GM21515 (cell line): ENCODE measurements around the gene EYS.
"Not testable (repeated sequence)": the region's sequence is repeated elsewhere in the genome, so short reads cannot be mapped to it uniquely, and the experiment has no call there.

Experiments used
- ATAC-seq: cut with Tn5 transposase; IDR thresholded peaks from one replicate; pipeline ENCODE4 v1.9.1; 2021; ENCODE audit not compliant: unreplicated experiment

The EYS gene

DNA sequence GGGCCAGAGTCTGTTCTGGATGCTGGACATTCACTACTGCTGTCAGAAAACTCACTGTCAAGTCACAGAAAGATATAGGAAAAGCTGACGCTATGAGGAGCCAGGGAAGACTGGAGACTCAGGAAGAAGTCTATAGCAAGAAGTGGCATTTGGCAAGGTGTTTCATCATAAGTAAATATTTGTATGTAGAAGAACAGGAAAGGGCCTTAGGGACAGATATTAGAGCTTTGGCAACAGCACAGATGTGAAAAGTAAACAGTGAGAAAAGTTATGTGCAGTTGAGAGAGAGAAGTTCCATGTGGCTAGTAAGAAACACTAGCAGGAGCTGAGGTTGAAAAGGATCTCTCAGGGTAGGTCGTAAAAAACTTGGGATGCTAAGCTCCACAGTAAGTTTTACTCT is 1202.5 kb downstream of the EYS start:
- no peak for ATAC-seq

DNA sequence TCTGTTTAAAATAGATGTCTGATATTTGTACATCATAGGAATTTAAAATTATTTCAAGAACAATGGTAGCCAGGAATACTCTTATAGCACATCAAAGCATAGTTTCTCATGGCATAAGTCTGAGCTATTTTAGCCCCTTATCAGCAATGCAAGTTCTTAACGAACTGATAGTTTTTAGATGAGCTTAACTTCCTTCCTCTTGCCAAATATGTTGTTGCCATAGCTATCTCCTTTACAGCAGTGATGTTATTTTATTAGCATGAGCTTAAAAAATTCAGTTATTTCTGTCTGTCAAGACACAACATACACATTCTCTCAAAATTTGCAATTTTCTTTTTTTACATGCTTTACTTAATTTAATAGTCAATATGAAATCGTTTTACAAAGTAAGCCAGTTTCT is 1204.2 kb downstream of the EYS start:
- no peak for ATAC-seq

DNA sequence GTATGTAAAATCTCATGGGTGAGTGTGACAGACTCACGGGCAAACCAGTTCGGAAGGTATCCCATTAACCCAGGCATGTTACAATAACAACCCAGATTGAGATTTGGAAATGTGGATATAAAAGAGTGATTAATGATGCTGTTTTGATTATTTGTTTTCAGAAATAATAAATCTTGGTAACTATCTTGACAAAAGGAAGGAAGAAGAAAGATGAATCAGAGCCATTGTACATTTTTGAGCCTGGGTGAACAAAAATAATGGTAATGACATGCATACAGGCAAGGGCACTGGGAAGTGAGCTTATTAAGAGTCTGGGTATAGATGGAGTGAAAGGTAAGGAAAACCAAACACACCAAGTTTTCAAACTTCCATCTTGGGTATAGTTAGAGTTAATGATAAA is 1209.4 kb downstream of the EYS start:
- ATAC-seq: no peak

DNA sequence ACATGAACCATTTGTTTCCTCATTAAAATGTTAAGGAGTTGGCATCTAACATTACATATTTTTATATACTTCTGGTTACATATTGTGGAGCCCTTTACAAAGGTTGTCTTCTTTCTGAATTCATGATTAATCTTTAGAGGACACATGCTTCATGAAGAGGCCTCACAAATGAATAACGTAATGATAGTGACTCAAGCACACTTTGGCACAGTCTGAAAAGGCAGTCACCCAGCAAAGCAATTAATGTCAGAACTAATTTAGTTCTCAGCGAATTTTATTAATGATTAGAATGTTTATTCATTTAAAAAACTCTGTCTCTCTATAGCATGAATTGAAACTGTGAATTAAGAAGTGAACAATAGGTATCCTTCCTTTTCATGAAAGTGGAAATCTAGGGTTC is 1217.3 kb downstream of the EYS start:
- ATAC-seq: no peak

DNA sequence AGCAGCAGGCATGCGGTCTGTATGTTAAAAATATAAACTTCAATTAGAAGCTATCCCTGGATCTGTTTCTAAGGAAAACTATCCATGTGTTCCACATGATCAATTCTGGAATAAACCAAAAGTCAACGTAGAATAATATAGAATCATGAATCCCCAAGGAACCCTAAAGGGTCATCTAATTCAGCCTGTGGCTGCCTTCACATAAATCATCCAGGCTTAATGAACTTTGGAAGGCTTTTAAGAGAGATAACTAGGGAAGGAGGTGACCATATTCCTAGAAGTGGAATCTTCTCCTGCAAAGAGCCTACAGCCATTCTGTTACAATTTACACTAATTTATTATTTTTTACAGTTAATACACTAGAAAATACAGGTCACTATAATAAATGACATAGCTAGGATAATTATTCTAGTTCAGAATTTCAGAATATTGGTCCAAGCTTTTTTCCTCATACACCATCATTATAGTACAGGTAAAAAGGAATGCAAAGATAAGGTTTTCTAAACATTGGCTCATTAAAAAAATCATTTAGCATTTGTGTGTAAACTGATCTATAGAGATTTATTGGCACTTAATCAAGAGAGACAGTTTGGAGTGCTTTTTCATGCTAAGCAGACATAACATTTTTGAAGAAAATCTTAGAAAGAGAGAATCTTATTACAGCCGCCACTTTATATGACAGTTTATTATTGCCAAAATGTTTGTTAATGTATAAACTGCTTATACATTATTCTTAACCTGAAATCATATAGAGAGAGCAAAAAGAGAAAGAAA is 1220.3 kb downstream of the EYS start:
- ATAC-seq: no peak

DNA sequence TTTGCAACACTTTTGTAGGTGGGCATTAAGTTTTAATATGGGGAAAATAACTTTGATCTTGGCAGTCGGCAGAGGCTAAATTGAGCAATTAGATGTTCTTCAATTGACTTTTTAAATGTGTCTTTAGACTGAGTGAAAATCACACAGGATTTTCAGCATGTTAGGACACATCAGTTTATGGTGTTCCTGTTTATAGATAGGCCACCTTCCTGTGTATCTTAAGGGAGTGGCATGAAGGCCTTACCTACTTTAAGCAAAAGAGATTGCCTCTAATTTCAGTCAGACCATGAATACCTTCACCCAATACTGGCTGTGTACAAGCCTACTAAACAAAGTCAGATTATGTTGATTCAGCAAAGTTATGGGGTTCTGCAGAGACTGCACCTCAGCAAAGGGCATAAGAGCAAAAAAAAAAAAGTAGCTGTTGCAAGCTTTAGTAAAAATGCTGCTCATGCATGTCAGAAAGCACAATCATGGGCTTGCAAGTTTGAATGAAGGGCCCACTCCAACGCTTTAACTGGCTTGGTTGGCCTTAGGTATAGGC is 1223.0 kb downstream of the EYS start:
- ATAC-seq: no peak

DNA sequence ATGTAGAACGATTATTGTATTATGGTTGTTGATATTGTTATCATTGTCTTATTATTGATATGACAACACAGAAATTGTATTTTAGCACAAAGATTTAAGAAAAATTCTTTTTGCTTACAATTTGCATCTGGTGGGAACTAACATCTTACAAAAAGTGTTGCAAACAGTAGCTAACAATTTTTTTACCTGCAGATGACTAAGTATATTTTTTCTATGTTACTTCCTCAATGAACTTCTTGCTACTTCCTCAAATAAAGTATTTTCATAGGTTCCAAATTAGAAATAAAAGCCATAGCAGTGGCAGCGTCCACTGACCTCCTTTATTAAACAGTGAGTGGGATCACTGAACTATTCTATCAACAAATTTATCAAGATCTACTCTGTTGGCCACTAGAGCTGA is 1224.4 kb downstream of the EYS start:
- no peak for ATAC-seq

DNA sequence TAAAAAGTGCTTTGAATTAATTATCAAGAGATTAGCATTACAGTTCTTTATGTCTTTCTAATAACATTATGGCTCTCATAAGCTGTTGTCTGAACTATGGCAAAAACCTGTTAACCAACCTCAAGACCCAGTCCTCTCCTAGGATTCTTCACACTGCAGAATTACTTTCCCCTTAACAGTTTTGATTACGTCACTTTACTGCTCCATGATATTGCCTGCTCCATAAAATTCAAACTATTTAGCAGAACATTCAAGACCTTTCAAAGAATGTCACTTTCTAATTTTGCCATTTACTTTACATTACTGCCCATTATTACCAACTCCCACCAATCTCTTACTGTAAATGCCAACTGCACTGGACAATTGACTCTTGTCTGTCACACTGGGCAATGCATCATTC is 1227.9 kb downstream of the EYS start:
- no peak for ATAC-seq

DNA sequence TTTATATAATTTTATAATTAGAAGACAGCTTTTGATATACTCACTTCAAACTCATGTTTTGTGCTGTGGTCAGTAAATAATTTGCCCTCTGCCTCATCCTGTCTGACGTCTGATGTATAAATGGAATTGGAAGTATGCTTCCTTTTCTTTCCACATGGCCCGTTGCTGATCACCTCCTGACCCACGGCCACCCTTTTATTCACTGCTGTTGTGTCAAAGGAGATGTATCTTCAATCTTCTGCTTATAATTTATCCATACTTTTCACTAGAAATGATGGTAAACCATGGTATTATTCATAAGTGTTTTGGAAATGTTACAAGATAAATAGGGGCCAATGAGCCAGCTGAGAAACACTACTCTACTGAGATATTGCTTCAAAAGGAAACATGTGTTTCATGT is 1229.6 kb downstream of the EYS start:
- ATAC-seq: no peak

DNA sequence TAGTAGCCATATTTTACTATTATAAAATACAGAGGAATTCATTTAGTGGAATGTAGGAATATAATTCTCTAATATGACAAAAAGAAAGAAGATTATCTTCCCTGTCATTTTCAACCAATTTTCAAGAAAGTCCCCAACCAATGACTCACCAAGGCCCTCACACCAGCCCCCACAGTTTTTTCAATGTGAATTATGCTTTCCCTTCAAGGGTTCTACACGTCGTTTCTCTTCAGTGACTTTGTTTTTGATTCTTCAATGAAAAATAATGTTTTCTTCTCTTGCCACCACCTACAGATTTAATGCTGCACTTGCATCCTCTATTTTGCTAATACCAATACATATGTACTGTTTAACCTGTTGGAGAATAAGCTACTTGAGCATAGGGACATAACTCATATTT is 1230.1 kb downstream of the EYS start:
- no peak for ATAC-seq

DNA sequence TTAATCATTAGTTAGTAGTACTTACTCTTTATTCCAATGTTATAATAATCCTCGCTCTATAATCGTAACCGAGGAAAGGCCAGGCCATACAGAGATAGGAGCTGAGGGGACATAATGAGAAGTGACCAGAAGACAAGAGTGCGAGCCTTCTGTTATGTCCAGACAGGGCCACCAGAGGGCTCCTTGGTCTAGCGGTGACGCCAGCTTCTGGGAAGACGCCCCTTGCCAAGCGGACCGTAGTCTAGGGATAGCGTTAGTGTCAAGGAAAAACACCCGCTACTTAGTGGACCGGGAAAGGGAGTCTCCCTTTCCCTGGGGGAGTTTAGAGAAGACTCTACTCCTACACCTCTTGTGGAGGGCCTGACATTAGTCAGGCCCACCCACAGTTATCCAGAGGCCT is 1237.6 kb downstream of the EYS start:
- not testable (repeated sequence) for ATAC-seq

DNA sequence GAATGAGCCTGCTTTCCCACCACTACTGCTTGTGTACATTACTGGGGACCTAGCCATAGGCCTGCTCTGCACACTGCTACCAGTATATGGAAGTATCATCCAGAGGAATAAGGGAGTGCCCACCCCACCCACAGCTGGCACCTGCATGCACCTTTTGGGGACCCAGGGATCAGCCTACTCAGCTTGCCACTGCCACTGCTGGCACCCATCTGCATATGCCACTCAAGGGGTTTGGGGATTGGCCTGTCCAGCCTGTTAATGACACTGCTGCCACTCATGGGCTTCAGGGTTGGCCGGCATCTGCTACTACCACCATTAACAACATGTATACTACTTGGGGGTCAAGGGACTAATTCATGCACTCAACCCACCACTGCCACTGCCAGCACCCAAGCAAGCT is 1239.4 kb downstream of the EYS start:
- ATAC-seq: no peak

DNA sequence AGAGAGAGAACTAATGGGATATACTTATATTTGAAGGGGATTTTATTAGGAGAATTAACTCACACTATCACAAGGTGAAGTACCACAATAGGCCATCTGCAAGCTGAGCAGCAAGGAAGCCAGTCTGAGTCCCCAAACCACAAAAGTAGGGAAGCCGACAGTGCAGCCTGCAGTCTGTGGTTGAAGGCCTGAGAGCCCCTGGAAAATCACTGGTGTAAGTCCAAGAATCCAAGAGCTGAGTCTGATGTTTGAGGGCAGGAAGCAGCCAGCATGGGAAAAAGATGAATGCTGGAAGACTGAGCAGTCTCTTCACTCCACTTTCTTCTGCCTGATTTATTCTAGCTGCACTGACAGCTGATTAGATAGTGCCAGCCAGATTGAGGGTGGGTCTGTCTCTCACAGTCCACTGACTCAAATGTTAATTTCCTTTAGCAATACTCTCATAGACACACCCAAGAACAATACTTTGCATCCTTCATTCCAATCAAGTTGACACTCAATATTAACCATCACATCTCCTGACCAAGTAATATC is 1247.5 kb downstream of the EYS start:
- ATAC-seq: no peak

DNA sequence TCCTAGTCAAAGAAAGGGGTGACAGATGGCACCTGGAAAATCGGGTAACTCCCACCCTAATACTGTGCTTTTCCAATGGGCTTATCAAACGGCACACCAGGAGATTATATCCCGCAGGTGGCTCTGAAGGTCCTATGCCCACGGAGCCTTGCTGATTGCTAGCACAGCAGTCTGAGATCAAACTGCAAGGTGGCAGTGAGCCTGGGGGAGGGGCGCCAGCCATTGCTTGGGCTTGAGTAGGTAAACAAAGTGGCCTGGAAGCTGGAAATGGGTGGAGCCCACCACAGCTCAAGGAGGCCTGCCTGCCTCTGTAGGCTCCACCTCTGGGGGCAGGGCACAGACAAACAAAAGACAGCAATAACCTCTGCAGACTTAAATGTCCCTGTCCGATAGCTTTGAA is 1258.9 kb downstream of the EYS start:
- not testable (repeated sequence) for ATAC-seq

DNA sequence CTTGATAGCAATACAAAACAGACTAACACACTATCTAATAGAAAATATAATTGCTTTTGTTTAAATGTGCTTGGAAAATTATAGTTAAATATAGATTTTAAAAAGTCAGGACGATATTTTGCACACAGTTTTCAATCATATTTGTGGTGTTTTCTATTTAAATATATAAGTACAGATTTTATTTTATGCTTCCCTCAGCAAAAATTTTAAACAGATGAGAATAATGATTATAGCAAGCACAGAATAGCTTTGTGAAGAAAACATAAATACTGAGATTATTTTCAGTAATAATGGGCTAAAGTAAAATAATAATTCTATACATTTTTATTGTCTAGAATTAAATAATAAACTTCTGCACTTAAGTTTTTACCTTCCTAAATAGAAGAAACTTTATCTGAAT is 1262.0 kb downstream of the EYS start:
- no peak for ATAC-seq

DNA sequence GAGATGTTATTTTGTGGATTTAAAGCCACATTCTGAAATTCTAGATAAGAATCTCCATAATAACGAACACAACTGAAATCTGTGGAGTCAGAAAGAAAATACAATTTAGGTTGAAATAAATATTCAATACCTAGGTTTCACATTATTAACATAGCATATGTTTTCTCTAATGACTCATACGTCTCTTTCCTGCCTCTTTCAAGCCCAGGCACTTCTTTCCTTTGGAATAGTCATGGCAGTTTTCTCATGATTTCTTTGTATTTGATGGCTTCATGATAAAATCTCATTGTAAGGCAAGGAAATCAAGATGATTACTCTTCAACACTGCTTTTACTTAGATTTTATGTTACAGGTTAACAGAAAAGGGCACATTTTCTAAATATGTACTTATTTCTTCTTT is 1267.8 kb downstream of the EYS start:
- no peak for ATAC-seq

DNA sequence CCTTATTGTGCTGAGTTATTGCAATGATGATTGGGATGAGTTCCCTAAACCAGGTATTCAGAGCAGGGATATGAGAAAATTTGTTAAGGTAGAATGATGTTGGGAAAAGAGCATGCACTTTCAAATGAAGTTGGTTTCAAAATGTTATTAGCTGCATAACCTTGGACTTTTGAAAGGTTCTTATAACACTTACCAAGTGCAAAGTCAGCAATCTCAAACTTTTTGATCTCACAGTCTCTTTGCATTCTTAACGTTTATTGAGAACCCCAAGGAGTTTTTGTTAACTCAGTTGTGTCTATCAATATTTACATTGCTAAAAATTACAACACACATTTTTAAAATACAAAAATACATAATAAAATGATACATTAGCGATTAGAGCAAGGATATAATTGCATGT is 1269.0 kb downstream of the EYS start:
- ATAC-seq: no peak

DNA sequence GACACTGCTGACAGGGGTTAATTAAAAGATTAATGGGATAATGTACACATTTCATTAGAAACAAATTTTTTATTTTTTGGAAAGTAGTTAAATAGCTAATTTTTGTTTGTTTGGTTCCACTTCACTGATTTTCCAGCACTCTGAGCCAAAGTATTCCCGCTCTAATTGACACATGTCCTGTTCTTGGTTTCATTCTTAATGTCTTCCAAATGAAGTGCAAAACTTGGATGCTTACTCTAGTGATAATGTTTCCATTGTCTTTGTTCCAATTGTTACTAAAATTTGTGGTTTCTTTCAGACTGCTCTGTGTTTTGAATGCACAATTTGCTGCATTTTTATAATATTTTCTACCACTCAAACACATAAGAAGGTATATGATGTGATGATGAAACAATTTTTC is 1277.1 kb downstream of the EYS start:
- no peak for ATAC-seq

DNA sequence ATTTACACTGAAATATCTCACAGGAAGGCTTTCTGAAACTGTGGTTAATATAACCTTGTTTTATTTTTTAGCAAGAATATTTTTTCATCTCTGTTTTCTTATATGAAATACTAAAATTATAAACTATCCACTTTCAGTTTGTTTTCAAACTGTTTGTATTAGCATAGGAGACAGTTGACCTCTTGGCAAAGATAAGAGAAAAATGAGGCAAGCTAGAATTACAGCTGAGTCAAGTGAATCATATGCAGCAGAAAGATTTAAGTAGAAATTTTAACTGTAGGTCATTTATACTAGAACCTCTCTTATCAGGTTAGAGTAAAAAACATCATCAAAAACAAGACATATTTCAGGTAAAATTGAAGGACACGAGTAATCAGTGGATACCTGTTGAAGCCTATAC is 1278.8 kb downstream of the EYS start:
- ATAC-seq: no peak

DNA sequence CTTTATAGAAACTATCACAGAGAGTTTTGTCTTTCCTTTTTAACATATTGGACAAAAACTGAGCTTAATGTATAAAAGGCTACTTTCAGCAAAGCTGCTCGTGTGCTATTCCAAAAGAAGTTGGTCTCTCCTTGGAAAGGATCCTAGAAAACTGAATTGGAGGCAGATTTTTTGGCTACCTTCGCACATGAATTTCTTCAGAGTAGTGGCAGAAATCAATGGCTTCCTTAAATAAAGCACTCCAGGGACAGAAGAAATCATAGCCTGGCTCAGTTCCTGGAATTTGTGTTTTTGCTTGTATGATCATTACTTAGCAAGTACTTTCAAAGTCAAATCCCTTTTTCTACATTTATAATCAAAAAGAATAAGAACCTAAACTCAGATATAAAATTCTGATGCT is 1291.1 kb downstream of the EYS start:
- ATAC-seq: no peak

DNA sequence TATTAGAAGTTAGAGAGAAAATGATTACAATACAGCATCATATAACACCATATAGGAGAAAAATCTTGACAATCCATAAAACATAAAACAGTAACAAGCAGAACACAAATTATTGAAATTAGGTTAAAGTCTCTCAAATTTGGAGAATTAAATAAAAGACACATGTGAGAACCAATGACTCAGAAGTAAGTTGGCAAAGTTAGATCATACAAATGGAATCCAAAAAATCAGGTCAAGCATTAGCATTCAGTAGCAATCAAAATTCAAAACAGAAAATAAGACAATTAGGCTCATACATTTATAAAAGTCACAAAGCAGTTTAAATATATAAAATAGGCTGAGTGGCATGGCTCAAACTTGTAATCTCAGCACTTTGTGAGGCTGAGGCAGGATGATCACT is 1295.8 kb downstream of the EYS start:
- no peak for ATAC-seq

DNA sequence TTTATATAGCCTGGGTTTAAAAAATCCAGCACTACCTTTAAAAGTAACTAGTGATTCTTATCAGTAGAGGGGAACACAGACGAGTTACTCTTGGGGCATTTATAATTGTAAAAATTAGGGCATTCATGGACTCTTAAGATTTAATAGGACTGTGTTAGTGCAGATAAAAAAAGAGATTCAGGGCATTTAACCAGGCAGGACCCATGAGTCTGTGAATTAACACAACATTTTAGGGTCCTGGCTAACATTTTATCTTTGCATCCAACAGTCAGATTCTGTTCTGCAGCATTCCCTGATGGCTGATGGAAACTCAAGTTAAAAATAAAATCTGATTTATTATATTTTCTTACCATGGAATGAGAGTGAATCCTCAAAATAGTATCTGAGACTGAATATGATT is 1297.1 kb downstream of the EYS start:
- no peak for ATAC-seq

DNA sequence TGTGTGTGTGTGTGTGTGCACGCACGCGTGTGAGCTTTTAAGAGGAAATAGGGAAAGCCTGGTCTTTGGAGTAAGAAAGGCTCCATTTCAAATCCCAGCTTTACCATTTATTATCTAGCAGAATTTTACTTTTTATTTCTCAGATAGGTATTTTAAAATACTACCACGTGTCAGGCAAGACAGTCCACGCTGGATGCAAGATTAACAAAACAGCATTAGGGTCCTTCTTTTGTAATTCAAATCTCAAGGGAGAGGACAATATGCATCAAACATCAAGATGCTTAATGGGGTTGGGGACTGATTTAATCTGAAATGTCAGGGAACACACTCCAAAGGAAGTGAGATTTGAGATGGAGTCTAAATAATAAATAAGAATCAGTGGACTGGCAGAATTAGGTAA is 1302.6 kb downstream of the EYS start:
- ATAC-seq: no peak
